AG04449 (cell line): Measurements from ENCODE around the gene MRPS12.
"Not testable (repeated sequence)": the region's sequence is repeated elsewhere in the genome, so short reads cannot be mapped to it uniquely, and the experiment has no call there.

ENCODE experiments used
- CTCF ChIA-PET: fragments of 350-600 bp; formaldehyde crosslinking; extraction: SDS; loops from one replicate; lab custom pipeline; 2021; ENCODE audit warnings: antibody characterized with exemption; lab: Yijun Ruan, JAX
- POLR2A ChIA-PET: fragments of 400-600, 350-600 bp; formaldehyde crosslinking; extraction: SDS; loops from one replicate; lab custom pipeline; 2020; ENCODE audit warnings: antibody characterized with exemption, inconsistent platforms; lab: Yijun Ruan, JAX
- DNase-seq: peaks from one replicate; pipeline ENCODE4 v3.0.0-alpha.2; 2010; ENCODE audit warnings: low read depth, low spot score
- H3K4me3 ChIP-seq: 2 replicates; pipeline ENCODE4 v1.5.1; 2011; ENCODE audit warnings: low read depth, mild to moderate bottlenecking, control low read depth, low read length
- TF ChIP-seq, protein P1 (sequence below): IDR thresholded peaks from one replicate; pipeline ENCODE4 v1.5.1; 2011; ENCODE audit warnings: mild to moderate bottlenecking, moderate library complexity, low read length, control low read depth, inconsistent platforms; ENCODE audit not compliant: insufficient read depth; ENCODE audit errors: missing control alignments

The MRPS12 gene

DNA sequence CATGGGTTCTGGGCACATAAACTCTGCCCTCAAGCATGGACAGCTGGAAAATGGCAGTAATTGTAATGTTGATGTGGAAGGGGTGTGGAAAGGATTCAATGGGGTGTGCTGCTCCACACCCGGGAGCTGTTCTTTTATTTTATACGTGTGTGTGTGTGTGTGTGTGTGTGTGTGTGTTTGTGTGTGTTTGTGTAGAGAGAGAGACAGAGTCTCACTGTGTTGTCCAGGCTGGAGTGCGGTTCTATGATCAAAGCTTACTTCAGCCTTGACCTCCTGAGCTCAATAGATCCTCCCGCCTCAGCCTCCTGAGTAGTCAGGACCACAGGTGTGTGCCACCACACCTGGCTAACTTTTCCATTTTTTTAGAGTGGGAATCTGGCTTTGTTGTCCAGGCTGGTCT is 2.8 kb downstream of the MRPS12 start:
- no peak for DNase-seq
- ChIA-PET CTCF (interaction anchor here (0.6 to 5.3 kb wide), 15 partner anchors 12 to 530 kb away, joined by 3 to 50 read pairs (median 3); partner anchors contain the start of gene FAM98C), POLR2A (interaction anchor here (0.6 kb wide), 1 partner anchor 299 kb away, joined by 4 read pairs; no protein-coding TSS in a partner anchor)
- no peak overlapping the region for H3K4me3 ChIP-seq
- TF ChIP-seq, protein P1, sequence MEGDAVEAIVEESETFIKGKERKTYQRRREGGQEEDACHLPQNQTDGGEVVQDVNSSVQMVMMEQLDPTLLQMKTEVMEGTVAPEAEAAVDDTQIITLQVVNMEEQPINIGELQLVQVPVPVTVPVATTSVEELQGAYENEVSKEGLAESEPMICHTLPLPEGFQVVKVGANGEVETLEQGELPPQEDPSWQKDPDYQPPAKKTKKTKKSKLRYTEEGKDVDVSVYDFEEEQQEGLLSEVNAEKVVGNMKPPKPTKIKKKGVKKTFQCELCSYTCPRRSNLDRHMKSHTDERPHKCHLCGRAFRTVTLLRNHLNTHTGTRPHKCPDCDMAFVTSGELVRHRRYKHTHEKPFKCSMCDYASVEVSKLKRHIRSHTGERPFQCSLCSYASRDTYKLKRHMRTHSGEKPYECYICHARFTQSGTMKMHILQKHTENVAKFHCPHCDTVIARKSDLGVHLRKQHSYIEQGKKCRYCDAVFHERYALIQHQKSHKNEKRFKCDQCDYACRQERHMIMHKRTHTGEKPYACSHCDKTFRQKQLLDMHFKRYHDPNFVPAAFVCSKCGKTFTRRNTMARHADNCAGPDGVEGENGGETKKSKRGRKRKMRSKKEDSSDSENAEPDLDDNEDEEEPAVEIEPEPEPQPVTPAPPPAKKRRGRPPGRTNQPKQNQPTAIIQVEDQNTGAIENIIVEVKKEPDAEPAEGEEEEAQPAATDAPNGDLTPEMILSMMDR: no peak

DNA sequence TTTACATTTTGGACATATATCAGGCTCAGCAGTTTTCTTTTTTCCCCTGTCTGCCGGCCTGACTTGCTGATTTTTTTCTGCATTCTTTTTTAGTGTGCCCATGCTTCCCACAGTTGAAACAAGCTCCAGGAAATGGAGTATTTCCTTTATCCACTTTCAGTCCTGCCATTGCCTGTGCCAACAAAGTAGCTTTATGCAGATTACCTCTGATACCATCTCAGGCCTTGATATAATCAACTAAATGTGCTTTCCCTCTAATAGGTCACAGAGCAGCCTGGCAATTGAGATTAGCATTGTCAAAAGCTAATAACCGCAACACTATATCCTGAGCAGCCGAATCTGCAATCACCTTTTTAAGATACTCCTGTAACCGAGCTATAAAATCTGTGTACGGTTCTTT is 9.2 kb downstream of the MRPS12 start:
- no peak overlapping the region for H3K4me3 ChIP-seq
- ChIA-PET POLR2A (no interaction called here), CTCF (interaction anchor here (1.4 to 5.8 kb wide), 3 partner anchors 9 to 36 kb away, joined by 4 to 32 read pairs (median 7); partner anchors contain the start of genes FBXO17, MRPS12 and SARS2)
- TF ChIP-seq, protein P1: no peak
- DNase-seq: no peak

DNA sequence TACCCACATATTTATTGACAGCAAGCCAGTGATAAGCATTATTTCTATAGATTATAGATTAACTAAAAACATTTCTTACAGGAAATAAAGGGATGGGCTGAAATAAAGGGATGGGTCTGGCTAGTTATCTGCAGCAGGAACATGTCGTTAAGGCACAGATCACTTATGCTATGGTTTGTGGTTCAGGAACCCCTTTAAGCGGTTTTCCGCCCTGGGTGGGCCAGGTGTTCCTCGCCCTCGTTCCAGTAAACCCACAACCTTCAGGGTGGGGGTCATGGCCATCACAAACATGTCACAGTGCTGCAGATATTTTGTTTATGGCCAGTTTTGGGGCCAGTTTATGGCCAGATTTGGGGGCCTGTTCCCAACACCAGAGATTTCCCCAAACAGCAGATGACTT is 10.7 kb downstream of the MRPS12 start:
- POLR2A ChIA-PET, DNase-seq, H3K4me3 ChIP-seq: not testable (repeated sequence)
- CTCF ChIA-PET: interaction anchor here (2.6 to 5.8 kb wide), 2 partner anchors 11 to 12 kb away, joined by 7 to 32 read pairs; partner anchors contain the start of genes MRPS12 and SARS2

DNA sequence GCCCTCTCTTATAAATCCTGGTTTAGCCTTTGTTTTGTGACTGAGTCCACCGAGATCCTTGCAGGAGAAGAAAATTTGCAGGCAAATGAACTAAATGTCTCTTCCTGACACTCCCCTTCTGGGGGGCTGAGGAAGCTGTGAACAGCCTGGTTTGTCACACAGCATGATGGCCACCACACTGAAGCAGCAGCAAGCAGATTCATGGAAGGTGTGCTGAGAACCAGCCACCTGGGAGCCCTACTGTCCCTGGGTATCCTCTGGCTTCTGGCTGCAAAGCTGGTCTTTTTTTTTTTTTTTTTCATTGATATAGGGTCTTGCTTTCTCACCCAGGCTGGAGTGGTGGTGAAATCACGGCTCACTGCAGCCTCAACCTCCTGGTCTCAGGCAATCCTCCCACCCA is 11.2 kb downstream of the MRPS12 start:
- POLR2A ChIA-PET: no interaction called here
- no peak overlapping the region for H3K4me3 ChIP-seq
- DNase-seq: no peak
- TF ChIP-seq, protein P1: no peak
- CTCF ChIA-PET: interaction anchor here (2.6 to 5.8 kb wide), 2 partner anchors 11 kb away, joined by 7 to 32 read pairs; partner anchors contain the start of genes MRPS12 and SARS2

DNA sequence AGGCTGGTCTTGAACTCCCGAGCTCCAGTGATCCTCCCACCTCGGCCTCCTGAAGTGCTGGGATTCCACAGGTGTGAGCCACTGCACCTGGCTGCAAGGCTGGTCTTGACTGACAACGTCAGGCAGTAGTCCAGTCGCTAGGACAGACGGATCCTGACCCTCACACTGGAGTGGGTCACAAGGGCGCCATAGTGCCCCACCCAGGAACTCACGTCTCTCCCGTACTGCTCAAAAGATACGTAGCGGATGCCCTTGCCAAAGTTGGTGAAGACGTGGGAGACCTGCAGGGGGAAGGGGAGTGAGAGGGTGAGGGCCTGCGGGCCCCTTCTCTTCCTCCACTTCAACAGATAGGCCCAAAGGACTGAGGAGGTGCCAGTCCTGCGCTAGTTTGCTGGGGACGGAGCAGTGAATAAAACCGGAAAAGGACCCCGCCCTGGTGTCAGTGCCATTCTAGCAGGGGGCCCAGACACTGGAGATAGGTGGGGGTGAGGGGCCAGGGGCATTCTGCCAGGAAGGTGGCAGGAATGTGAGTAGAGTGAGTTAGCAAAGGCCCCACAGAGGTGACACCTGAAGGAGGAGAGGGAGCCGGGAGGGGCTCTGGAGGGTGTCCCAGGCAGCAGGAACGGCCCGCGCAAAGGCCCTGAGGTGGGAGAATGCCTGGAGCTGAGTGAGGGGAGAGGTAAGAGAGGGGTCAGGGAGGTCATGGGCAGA is 11.9 kb downstream of the MRPS12 start:
- H3K4me3 ChIP-seq: no peak overlapping the region
- DNase-seq: no peak
- POLR2A ChIA-PET: no interaction called here
- CTCF ChIA-PET: interaction anchor here (2.6 to 5.8 kb wide), 2 partner anchors 10 to 12 kb away, joined by 7 to 32 read pairs; partner anchors contain the start of genes MRPS12 and SARS2
- TF ChIP-seq, protein P1: no peak

DNA sequence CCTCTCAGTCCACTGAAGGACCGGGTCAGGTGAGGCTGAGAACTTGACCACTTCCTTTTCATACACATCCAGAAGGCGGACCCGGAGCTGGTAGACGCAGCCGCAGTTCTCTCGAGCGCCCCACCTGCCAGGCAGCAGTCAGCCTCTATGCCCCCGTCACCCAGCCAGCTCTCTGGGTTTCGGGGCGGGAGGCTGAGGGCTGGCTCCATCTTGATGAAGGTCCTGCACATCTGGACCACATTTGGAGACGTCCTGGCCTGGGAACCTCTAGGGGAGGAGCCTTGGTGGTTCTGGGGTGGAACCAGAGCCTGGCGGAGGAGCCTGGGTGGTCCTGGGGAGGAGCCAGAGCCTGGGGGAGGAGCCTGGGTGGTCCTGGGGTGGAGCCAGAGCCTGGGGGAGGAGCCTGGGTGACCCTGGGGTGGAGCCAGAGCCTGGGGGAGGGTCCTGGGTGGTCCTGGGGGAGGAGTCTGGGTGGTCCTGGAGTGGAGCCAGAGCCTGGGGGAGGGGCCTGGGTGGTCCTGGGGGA is 14.3 kb downstream of the MRPS12 start:
- ChIA-PET POLR2A (no interaction called here), CTCF (interaction anchor here (1.2 to 1.9 kb wide), 2 partner anchors 11 to 15 kb away, joined by 4 to 10 read pairs; partner anchors contain the start of genes MRPS12 and SARS2)
- TF ChIP-seq, protein P1: no peak
- DNase-seq: no peak
- no peak overlapping the region for H3K4me3 ChIP-seq
